HTERT RPE-1 (cell line): ENCODE measurements around the gene KLHL12.

Experiments
- in situ Hi-C: fragments of 300-500 bp; cut with MboI; formaldehyde crosslinking; loops from 4 replicates; pipeline ENCODE4 v1.14.3; 2020; ENCODE audit warnings: low sequenced_read_pairs

KLHL12 gene

GRCh38 chr1:202844259-202844658 lies 82.8 kb downstream of the KLHL12 start:
- in situ Hi-C loops: no loop called here

DNA sequence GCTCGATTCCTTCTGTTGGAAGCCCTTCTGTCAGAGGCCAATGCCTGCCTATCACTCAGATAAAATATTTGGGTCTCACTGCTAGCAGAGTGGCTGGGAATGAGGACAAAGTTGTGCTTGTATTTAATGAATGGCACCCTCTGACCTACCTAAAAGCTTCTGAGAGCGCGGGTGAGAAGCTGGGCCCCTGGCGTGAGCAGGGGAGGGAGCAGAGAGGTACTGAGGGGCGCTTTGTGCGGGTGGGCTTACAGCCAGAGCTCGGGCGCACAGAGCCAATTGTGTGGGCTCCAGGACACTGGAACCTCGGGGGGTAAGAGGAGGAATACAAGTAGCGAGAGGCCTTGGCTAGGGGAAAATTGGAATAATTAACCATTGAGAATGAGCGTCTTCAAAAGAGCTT lies 84.0 kb downstream of the KLHL12 start:
- in situ Hi-C loops: no loop called here
